Activated CD8-positive, alpha-beta memory T cell treated with anti-CD3 and anti-CD28 coated beads for 36 hours (primary cell): ENCODE measurements around the gene PGAM4. TPM values are rescaled to one million over a fixed set of nuclear protein-coding genes. Genes with fewer than 3 reads are reported as not detected.
"Not testable (repeated sequence)": the region's sequence is repeated elsewhere in the genome, so short reads cannot be mapped to it uniquely, and the experiment has no call there.

Source experiments
- CTCF ChIA-PET: fragments of 350-600 bp; sonication (Branson Sonifier 250); formaldehyde crosslinking; loops from one replicate; lab custom pipeline; 2021; ENCODE audit warnings: antibody characterized with exemption; lab: Charles Lee
- POLR2A ChIA-PET: fragments of 350-600 bp; sonication (Branson Sonifier 250); formaldehyde crosslinking; loops from one replicate; lab custom pipeline; 2021; ENCODE audit warnings: antibody characterized with exemption; lab: Charles Lee
- total RNA-seq, 2 experiments: library from RNA; stranded (reverse); gene quantifications; one replicate each; pipeline ENCODE4 v1.2.3, GENCODE V29; 2021

The PGAM4 gene
- total RNA-seq: 1 to 10 TPM in 1 of 2 experiments, under 1 TPM in 1; 0.40 to 1.5 TPM

DNA sequence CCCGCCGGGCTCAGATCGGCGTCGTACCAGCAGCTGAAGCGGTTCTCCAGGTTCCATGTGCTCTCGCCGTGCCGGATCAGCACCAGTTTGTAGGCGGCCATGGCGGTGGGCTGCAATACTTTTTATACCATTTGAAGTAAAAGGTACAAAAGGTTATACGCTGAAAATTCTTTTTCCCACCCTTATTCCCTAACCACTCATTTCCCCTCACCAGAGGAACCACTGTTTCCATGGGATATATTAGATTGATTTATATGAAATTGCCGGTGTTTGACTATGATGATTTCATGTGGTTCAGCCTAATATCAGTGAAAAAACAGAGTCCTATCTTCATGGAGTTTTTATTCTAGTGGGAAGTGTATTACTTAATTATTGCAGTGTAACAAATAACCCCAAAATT is at the start of gene PGAM4:
Gene PGAM4 (minus strand): TSS at position 101 of the 400 bp plus-strand sequence. CDS start 0 bp downstream, at position 101.
- ChIA-PET POLR2A (no interaction called here), CTCF (no interaction called here)

- ChIA-PET CTCF (no interaction called here), POLR2A (no interaction called here)
Observed at GRCh38 chrX:78011846-78012245, 42.4 kb upstream of the PGAM4 start.

GRCh38 chrX:77979870-77980269 is 10.4 kb upstream of the PGAM4 start:
- ChIA-PET POLR2A (no interaction called here), CTCF (no interaction called here)

DNA sequence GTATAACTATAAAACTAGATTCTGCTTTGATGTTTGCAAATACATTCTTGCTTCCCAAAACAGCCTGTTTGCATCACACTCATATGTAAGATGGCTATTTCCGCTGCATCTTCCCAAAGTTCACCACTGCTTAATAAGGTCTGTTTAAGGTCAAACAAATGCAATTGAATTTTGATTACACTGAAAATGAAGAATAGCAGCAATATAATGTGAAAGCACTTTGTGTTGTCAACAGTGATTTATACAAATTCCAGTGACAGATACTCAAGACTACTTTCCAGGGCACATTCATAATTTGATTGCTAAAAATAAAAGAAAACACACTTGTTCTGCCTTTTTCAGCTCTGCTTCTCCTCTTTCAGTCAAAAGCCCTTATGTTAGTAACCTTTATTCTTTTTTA is 8.1 kb upstream of the PGAM4 start:
- CTCF ChIA-PET: no interaction called here
- POLR2A ChIA-PET: no interaction called here

DNA sequence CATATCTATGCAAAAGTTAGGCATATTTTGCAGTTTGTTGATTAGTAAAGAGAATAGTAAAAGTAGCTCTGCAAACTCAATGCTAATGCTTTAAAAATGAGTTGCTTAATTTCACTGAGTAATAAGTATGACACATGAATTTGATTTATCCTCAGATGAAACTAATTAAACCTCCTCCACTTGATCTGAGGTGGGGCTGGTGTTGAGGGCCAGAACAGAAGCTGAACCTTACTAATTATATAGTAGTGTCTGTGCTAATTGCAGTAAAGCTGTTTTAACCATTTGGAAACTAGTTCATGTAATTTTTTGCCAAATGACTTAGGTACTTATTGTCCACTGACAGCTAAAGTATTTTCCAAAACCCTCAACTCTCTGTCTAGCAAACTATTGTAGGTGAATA is 7.7 kb upstream of the PGAM4 start:
- POLR2A ChIA-PET: no interaction called here
- CTCF ChIA-PET: no interaction called here

- CTCF ChIA-PET: no interaction called here
- POLR2A ChIA-PET: no interaction called here
Observed at GRCh38 chrX:77975755-77976154, 6.3 kb upstream of the PGAM4 start.

GRCh38 chrX:77967631-77968030 is 1.8 kb downstream of the PGAM4 start:
- ChIA-PET CTCF (no interaction called here), POLR2A (no interaction called here)

- CTCF ChIA-PET: no interaction called here
- POLR2A ChIA-PET: no interaction called here
Observed at GRCh38 chrX:77966361-77966760, 3.1 kb downstream of the PGAM4 start.

DNA sequence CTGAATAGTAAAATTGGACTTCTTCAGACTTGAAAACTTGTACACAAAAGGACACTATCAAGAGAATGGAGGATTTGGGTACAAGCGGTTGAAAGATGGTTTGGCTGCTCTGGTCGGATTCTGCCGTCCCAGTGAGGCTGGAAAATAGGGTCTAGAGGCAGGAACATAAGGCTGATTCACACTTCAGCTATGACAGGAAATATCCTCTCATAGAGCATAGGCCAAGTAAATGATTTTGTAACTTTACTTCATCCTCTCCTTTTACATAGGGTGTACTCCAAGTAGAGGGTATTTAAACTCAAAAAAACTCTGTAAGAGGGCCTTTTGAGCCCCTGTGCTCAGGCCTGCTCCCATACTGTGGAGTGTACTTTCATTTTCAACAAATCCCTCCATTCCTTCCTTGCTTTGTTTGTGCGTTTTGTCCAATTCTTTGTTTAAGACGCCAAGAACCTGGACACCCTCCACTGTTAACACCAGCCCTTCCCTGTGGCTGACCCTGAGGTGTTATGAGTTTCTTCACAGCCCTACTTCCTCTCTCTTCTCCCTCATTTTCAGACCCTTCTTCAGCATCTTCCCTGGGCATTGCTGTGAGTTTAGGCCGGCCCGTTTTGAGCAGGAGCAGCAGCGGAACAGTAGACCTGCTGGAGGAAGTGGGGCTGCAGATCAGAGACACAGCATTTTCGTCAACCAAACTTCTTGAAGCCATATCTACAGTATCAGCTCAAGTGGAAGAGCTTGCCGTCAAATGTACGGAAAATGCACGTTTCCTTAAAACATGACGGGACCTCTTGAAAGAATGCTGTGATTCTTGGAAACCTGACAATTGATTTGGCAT is 7.2 kb downstream of the PGAM4 start:
- ChIA-PET CTCF (no interaction called here), POLR2A (no interaction called here)

DNA sequence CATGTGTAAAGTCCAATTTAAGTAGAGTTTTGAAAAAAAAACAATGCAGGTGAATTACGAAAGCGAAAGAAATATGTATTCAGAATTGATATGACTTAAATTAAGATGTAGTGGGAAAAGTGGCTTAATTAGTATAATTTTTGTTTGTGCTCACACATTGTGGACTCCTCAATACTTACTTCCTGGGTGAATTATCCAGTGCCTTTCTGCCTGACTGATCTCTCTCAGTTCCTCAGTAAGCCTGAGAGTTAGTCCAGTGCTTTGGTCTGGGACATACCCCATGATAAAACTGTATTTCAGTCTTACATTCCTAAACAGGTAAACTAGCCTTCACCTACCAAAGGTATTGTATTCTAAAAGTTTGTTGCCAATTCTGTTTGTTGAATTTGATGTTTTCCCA is 8.4 kb downstream of the PGAM4 start:
- CTCF ChIA-PET: no interaction called here
- POLR2A ChIA-PET: no interaction called here

DNA sequence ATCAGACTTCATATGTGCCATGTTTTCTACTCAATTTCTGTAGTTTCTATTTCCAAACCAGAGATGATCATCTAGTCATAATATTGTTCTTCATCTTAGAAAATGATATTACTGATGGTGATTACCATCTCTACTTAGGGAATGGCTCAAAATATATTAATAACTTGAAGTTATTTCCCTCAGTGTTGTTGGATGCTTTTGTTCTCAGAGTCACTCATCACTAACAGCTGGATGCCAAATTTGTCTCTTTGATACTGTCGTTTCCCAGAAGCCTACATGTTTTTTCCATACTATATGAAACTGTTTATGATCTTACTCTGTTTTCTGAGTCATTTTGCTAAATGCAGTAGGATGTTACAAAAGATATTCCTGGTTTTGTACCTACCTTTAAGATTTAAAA is 8.9 kb downstream of the PGAM4 start:
- POLR2A ChIA-PET: no interaction called here
- CTCF ChIA-PET: no interaction called here

DNA sequence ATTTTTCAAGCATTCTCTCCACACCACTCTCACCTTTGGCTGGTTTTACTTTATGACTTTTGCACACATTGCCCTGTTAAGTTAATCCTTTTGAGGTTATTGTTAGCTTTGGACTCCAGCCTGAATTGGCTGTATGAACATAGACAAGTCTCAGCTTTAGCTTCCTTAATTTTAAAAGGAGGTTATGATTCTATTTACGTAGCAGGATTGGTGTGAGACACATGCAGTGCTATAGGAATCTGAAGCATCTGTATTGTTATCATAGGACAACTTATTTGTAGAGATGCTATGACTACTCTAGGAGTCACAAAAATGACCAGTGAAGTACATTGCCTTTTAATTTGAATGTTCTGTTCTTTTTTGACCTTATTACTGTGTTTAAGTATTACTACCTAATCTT is 15.7 kb downstream of the PGAM4 start:
- ChIA-PET CTCF (no interaction called here), POLR2A (no interaction called here)

GRCh38 chrX:77953302-77953701 is 16.1 kb downstream of the PGAM4 start:
- CTCF ChIA-PET: no interaction called here
- POLR2A ChIA-PET: no interaction called here

DNA sequence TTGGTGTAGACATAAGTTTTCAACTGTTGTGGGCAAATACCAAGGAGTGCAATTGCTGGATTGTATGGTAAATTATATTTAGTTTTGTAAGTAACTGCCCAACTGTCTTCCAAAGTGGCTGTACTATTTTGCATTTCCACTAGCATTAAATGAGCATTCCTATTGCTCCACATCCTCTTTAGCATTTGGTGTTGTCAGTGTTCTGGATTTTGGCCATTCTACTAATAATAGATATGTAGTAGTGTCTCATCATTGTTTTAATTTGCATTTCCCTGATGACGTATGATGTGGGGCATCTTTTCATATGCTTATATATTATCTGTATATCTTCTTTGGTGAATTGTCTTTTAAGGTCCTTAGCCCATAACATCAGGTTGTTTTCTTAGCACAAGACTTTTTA is 17.3 kb downstream of the PGAM4 start:
- ChIA-PET CTCF (no interaction called here), POLR2A (no interaction called here)

DNA sequence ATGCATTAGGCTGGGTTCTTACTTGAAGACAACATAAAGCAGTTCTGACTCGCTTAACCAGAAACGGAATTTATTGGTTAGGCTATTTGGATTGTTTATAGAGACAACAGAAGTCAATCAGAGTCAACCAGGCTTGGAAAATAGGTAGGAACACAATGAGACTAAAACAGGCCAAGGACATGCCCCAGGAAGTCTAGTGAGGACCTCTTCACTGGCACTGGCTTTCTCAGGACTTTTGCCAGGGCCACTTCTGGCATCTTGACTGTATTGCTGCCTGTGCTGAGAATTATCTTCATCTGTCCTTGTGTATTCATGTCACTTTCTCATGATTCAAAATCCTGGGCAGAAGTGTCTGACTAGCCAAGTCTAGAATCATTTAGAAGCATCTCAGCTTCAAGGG is 19.6 kb downstream of the PGAM4 start:
- ChIA-PET POLR2A (no interaction called here), CTCF (no interaction called here)

DNA sequence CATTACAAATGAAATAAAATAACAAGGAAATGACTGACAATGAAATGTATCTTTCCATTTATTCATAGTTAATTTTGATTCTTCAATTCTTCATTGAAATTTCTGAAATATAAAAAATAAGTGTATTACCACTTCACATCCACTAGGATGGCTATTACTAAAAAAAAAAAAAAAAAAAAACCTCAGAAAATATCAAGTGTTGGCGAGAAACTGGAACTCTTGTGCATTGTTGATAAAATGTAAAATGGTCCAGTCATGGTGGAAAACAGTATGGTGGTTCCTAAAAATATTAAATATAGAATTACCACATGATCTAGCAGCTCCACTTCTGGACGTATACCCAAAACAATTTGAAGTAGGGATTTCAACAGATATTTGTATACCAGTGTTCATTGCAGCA is 22.9 kb downstream of the PGAM4 start:
- CTCF ChIA-PET: interaction anchor here (0.7 kb wide), 1 partner anchor 37 kb away, joined by 3 read pairs; no protein-coding TSS in a partner anchor
- POLR2A ChIA-PET: no interaction called here

GRCh38 chrX:77945910-77946545 is 23.4 kb downstream of the PGAM4 start:
- CTCF ChIA-PET: no interaction called here
- POLR2A ChIA-PET: no interaction called here

DNA sequence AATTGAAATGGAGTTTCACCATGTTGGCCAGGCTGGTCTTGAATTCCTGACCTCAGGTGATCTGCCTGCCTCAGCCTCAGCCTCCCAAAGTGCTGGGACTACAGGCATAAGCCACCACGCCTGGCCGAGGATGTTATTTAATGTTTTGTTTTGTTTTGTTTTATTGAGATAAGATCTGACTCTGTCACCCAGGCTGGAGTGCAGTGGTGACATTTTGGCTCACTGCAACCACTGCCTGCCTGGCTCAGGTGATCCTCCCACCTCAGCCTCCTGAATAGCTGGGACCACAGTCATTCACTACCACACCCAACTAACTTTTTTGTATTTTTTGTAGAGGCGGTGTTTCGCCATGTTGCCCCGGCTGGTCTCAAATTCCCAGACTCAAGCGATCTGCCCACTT is 24.4 kb downstream of the PGAM4 start:
- CTCF ChIA-PET, POLR2A ChIA-PET: not testable (repeated sequence)

DNA sequence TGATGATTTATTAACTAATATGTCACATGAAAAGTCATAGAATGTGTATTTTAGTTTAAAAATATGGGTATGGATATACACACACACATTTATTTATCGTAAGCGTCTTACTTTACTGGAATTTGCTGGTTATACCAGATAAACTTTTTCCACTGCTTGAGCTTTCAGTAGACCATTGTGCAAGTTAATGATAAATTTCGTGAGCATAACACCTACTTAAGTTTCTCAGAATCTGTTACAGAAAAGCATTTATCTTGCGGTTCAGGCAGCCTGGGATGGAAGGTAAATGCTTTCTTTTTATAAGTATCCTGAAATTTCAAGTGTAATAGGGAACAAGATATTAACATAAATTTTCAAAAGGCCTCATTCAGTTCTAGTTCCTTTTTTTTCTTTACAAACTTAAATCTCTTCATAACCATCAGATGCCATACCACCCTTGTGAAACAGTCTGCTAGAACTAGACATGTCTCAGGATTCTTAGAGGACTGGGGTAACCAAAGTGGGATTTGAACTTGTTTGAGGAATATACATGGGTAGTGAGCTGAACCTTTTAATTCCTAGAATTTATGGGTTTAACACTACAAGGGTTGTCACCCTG is 31.3 kb downstream of the PGAM4 start:
- CTCF ChIA-PET: no interaction called here

GRCh38 chrX:77937291-77937690 is 32.1 kb downstream of the PGAM4 start:
- POLR2A ChIA-PET: no interaction called here
- CTCF ChIA-PET: no interaction called here

More for the DNA sequence above, 31.3 kb downstream of the PGAM4 start:
- POLR2A ChIA-PET: no interaction called here

DNA sequence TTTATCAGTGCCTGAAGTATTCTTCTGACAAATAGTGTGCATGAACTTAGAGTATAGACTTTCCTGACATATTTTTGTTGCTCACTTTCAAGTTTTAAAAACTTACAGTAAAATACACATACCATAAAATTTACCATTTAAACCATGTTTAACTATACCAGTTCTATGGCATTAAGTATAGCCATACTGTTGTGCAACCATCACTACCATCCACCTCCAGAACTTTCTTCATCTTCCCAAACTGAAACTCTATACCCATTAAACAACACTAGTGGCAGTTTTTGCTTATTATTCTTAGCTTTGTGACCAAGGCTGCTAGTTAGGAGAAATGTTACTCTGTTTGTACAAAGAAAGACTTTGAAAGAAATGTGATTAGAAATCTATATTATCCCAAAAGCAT is 33.1 kb downstream of the PGAM4 start:
- ChIA-PET CTCF (no interaction called here), POLR2A (no interaction called here)
